H1 (cell line): ENCODE results near the gene PTTG2. TPM values are rescaled to one million over a fixed set of nuclear protein-coding genes. Genes with fewer than 3 reads are reported as not detected.

Source experiments
- CTCF ChIA-PET: fragments of 300-600 bp; sonication (Branson Sonifier 250); formaldehyde crosslinking; loops from one replicate; lab custom pipeline; 2021; ENCODE audit not compliant: partially characterized antibody; lab: Charles Lee
- POLR2A ChIA-PET: fragments of 300-600 bp; sonication (Branson Sonifier 250); formaldehyde crosslinking; loops from one replicate; lab custom pipeline; 2021; ENCODE audit warnings: inconsistent platforms; ENCODE audit not compliant: partially characterized antibody; lab: Charles Lee
- DNase-seq, 2 experiments: peaks; one replicate each; pipeline versions ENCODE4 v3.0.0 to v3.0.0-alpha.2; 2010 to 2022; ENCODE audit warnings: low spot score in 2 of 2, low read depth in 1 of 2, mixed read lengths in 1 of 2
- FAIRE-seq: peaks from 2 replicates; lab custom pipeline; 2011; peaks lifted over from hg19 to GRCh38; lab: Jason Lieb, UNC
- H2AFZ ChIP-seq: 2 replicates; pipeline ENCODE4 v1.8.1; 2012; ENCODE audit warnings: low read length, inconsistent platforms
- H2AK5ac ChIP-seq: 2 replicates; pipeline ENCODE4 v1.6.1; 2013; ENCODE audit warnings: low read depth, low read length
- H2BK120ac ChIP-seq: replicated peaks from 2 replicates; pipeline ENCODE3; 2013; ENCODE audit warnings: low read depth, low read length, inconsistent platforms
- H2BK12ac ChIP-seq: 2 replicates; pipeline ENCODE4 v1.6.1; 2013; ENCODE audit warnings: low read depth, low read length
- H2BK15ac ChIP-seq: 2 replicates; pipeline ENCODE4 v1.6.1; 2013; ENCODE audit warnings: low read length
- H2BK20ac ChIP-seq: 2 replicates; pipeline ENCODE4 v1.6.1; 2013; ENCODE audit warnings: low read length
- H2BK5ac ChIP-seq: 2 replicates; pipeline ENCODE4 v1.6.1; 2013; ENCODE audit warnings: low read depth, low read length
- H3K14ac ChIP-seq: 2 replicates; pipeline ENCODE4 v1.6.1; 2013; ENCODE audit warnings: inconsistent platforms; ENCODE audit not compliant: insufficient read length
- H3K18ac ChIP-seq: 2 replicates; pipeline ENCODE4 v1.6.1; 2013; ENCODE audit warnings: low read length; ENCODE audit errors: extremely low read depth
- H3K23ac ChIP-seq: 2 replicates; pipeline ENCODE4 v1.6.1; 2013; ENCODE audit warnings: inconsistent platforms; ENCODE audit not compliant: insufficient read length
- H3K23me2 ChIP-seq: 2 replicates; pipeline ENCODE4 v1.6.1; 2013; ENCODE audit warnings: low read depth, low read length
- H3K27ac ChIP-seq: 2 replicates; pipeline ENCODE4 v1.6.1; 2011; ENCODE audit warnings: low read depth, low read length, inconsistent platforms
- H3K27me3 ChIP-seq, 4 experiments: replicated peaks in 1 of 4; 1 replicate in 1 of 4; 2 replicates in 3 of 4; pipeline versions ENCODE4 v1.6.1 to v1.8.1; 2011 to 2013; ENCODE audit warnings: low read length in 3 of 4, mild to moderate bottlenecking in 3 of 4, inconsistent platforms in 2 of 4, mixed read lengths in 2 of 4, moderate library complexity in 1 of 4; ENCODE audit not compliant: control insufficient read depth in 3 of 4, insufficient read depth in 3 of 4; ENCODE audit errors: extremely low read depth in 1 of 4
- H3K36me3 ChIP-seq, 4 experiments: 2 replicates each; pipeline versions ENCODE4 v1.6.1 to v1.8.1; 2011 to 2013; ENCODE audit warnings: mild to moderate bottlenecking in 4 of 4, low read length in 3 of 4, moderate library complexity in 2 of 4, control low read depth in 1 of 4, inconsistent platforms in 1 of 4; ENCODE audit not compliant: insufficient read depth in 4 of 4, control insufficient read depth in 2 of 4
- H3K4ac ChIP-seq: replicated peaks from 2 replicates; pipeline ENCODE3; 2013; ENCODE audit warnings: low read length, low read depth, mixed read lengths, inconsistent platforms; ENCODE audit not compliant: insufficient read length
- H3K4me1 ChIP-seq, 4 experiments: replicated peaks in 1 of 4; 1 replicate in 1 of 4; 2 replicates in 3 of 4; pipeline versions ENCODE4 v1.6.1 to v1.8.1; 2011 to 2013; ENCODE audit warnings: low read length in 3 of 4, inconsistent platforms in 2 of 4, mixed read lengths in 1 of 4; ENCODE audit not compliant: insufficient read depth in 4 of 4, control insufficient read depth in 3 of 4
- H3K4me2 ChIP-seq, 2 experiments: 2 replicates each; pipeline versions ENCODE4 v1.6.1 to v1.8.1; 2011 to 2013; ENCODE audit warnings: low read depth in 2 of 2, low read length in 2 of 2, control low read depth in 1 of 2, inconsistent platforms in 1 of 2, mild to moderate bottlenecking in 1 of 2; ENCODE audit not compliant: insufficient read depth in 1 of 2
- H3K4me3 ChIP-seq, 4 experiments: fragments of 200-600, 300-600 bp in 1 of 4; sonication (generic), shearing (Covaris generic), sonication (Bioruptor Twin) in 1 of 4; 2 replicates each; pipeline versions ENCODE4 v1.5.1 to v1.8.1; 2011 to 2016; ENCODE audit warnings: low read length in 4 of 4, low read depth in 3 of 4, control low read depth in 2 of 4, inconsistent platforms in 2 of 4, mild to moderate bottlenecking in 2 of 4, mixed read lengths in 1 of 4, moderate library complexity in 1 of 4; ENCODE audit not compliant: insufficient read depth in 2 of 4; ENCODE audit errors: extremely low read depth in 1 of 4
- H3K56ac ChIP-seq: replicated peaks from 2 replicates; pipeline ENCODE3; 2013; ENCODE audit warnings: low read depth, mild to moderate bottlenecking, mixed read lengths, low read length, inconsistent platforms; ENCODE audit not compliant: insufficient read length
- H3K79me1 ChIP-seq: 2 replicates; pipeline ENCODE4 v1.6.1; 2013; ENCODE audit warnings: low read depth, low read length, control low read depth
- H3K79me2 ChIP-seq, 2 experiments: 2 replicates each; pipeline versions ENCODE4 v1.6.1 to v1.8.1; 2012 to 2013; ENCODE audit warnings: low read length in 2 of 2, mild to moderate bottlenecking in 2 of 2, inconsistent platforms in 1 of 2; ENCODE audit not compliant: insufficient read depth in 2 of 2, control insufficient read depth in 1 of 2
- H3K9ac ChIP-seq, 4 experiments: replicated peaks in 1 of 4; 1 replicate in 1 of 4; 2 replicates in 3 of 4; pipeline versions ENCODE4 v1.6.1 to v1.8.1; 2011 to 2013; ENCODE audit warnings: low read depth in 3 of 4, low read length in 3 of 4, control low read depth in 2 of 4, mild to moderate bottlenecking in 2 of 4, moderate library complexity in 2 of 4, inconsistent platforms in 1 of 4; ENCODE audit errors: extremely low read depth in 1 of 4
- H3K9me3 ChIP-seq, 2 experiments: 2 replicates each; pipeline versions ENCODE4 v1.6.1 to v1.8.1; 2012 to 2013; ENCODE audit warnings: mild to moderate bottlenecking in 2 of 2, moderate library complexity in 2 of 2, control low read depth in 1 of 2, inconsistent platforms in 1 of 2, low read depth in 1 of 2, low read length in 1 of 2, mixed read lengths in 1 of 2; ENCODE audit not compliant: insufficient read depth in 2 of 2
- H4K20me1 ChIP-seq, 2 experiments: replicated peaks in 1 of 2; 2 replicates each; pipeline versions ENCODE3 to v1.8.1; 2011 to 2013; ENCODE audit warnings: inconsistent platforms in 2 of 2, low read length in 2 of 2, mild to moderate bottlenecking in 1 of 2; ENCODE audit not compliant: insufficient read depth in 2 of 2, control insufficient read depth in 1 of 2
- H4K5ac ChIP-seq: 2 replicates; pipeline ENCODE4 v1.6.1; 2013; ENCODE audit warnings: low read length, low read depth, mixed read lengths, inconsistent platforms; ENCODE audit not compliant: insufficient read length
- H4K8ac ChIP-seq: 2 replicates; pipeline ENCODE4 v1.8.0; 2013; ENCODE audit warnings: mild to moderate bottlenecking, moderate library complexity, low read length, inconsistent platforms; ENCODE audit not compliant: insufficient read depth; ENCODE audit errors: extremely low read depth
- H4K91ac ChIP-seq: replicated peaks from 2 replicates; pipeline ENCODE3; 2013; ENCODE audit warnings: low read length, mixed read lengths, inconsistent platforms; ENCODE audit not compliant: insufficient read length
- BRCA1 ChIP-seq: IDR thresholded peaks from 2 replicates; pipeline ENCODE4 v1.6.1; 2012; ENCODE audit warnings: low read depth, low read length, improper control_type of control experiment
- CBX8 ChIP-seq: fragments of 300-800, 300-1000 bp; sonication (generic); IDR thresholded peaks from 2 replicates; pipeline ENCODE4 v1.7.1; 2016; ENCODE audit warnings: low read depth, low read length, borderline replicate concordance
- CREB1 ChIP-seq: IDR thresholded peaks from 2 replicates; pipeline ENCODE4 v1.6.1; 2012; ENCODE audit warnings: inconsistent platforms
- EP300 ChIP-seq, 2 experiments: IDR thresholded peaks; 1 replicate in 1 of 2; 2 replicates in 1 of 2; pipeline ENCODE4 v1.6.1; 2011 to 2012; ENCODE audit warnings: low read depth in 2 of 2, low read length in 2 of 2, mild to moderate bottlenecking in 2 of 2, borderline replicate concordance in 1 of 2, inconsistent platforms in 1 of 2, moderate library complexity in 1 of 2
- HDAC6 ChIP-seq: IDR thresholded peaks from one replicate; pipeline ENCODE4 v1.7.1; 2012; ENCODE audit warnings: low read depth, mild to moderate bottlenecking, inconsistent platforms, low read length, moderate library complexity
- RBBP5 ChIP-seq: IDR thresholded peaks from 2 replicates; pipeline ENCODE4 v1.7.1; 2012; ENCODE audit warnings: low read depth, mild to moderate bottlenecking, inconsistent platforms, low read length, moderate library complexity, borderline replicate concordance
- SIRT6 ChIP-seq: IDR thresholded peaks from one replicate; pipeline ENCODE4 v1.7.1; 2012; ENCODE audit warnings: low read length, inconsistent platforms
- SP1 ChIP-seq: IDR thresholded peaks from 2 replicates; pipeline ENCODE4 v1.6.1; 2011; ENCODE audit warnings: low read depth, low read length
- SP2 ChIP-seq: IDR thresholded peaks from 2 replicates; pipeline ENCODE4 v1.6.1; 2012; ENCODE audit warnings: mild to moderate bottlenecking, low read length, inconsistent platforms
- SP4 ChIP-seq: IDR thresholded peaks from 2 replicates; pipeline ENCODE4 v1.6.1; 2012; ENCODE audit warnings: low read length, inconsistent platforms
- SRF ChIP-seq: IDR thresholded peaks from 2 replicates; pipeline ENCODE4 v1.6.1; 2011; ENCODE audit warnings: mild to moderate bottlenecking, low read depth, low read length, moderate library complexity
- TAF1 ChIP-seq: IDR thresholded peaks from 2 replicates; pipeline ENCODE4 v1.6.1; 2011; ENCODE audit warnings: mild to moderate bottlenecking, low read depth, low read length
- WGBS, 2 experiments: shearing (Covaris generic) in 1 of 2; methylation state at CpG; one replicate each; pipeline versions ENCODE4 v1.1.6 to v1.1.7; 2013 to 2015; ENCODE audit warnings: low lambda C conversion rate in 2 of 2, mixed read lengths in 2 of 2, inconsistent platforms in 1 of 2, low coverage in 1 of 2, missing lambda C conversion rate in 1 of 2; ENCODE audit not compliant: insufficient replicate concordance in 2 of 2, insufficient coverage in 1 of 2, insufficient read length in 1 of 2; ENCODE audit errors: extremely low coverage in 1 of 2, missing lambda C conversion rate in 1 of 2; 5-methylcytosine and 5-hydroxymethylcytosine counted together
- polyA plus RNA-seq, 7 experiments: library from polyadenylated mRNA; depleted of rRNA in 3 of 7; stranded (reverse) in 5 of 7; unstranded in 2 of 7; fragments of >200 nt in 5 of 7; fragments of 200-250 nt in 2 of 7; gene quantifications; 1 replicate in 5 of 7; 2 replicates in 1 of 7; 4 replicates in 1 of 7; pipeline versions ENCODE4 v1.2.1 to v1.2.3, GENCODE V29; 2011 to 2013; ENCODE audit warnings: missing spikeins in 2 of 7, mixed read lengths in 2 of 7
- total RNA-seq: library from RNA; stranded (reverse); fragmentation: NEBNext Ultra II Directional; extraction: Animal tissue kit (Norgen Biotek cat#: 25700); gene quantifications from 2 replicates; pipeline ENCODE4 v1.2.1, GENCODE V29; 2021
- TF ChIP-seq, protein P1 (sequence below): IDR thresholded peaks from 2 replicates; pipeline ENCODE4 v1.6.1; 2011; ENCODE audit warnings: low read length, improper control_type of control experiment
- TF ChIP-seq, protein P2 (sequence below): IDR thresholded peaks from 2 replicates; pipeline ENCODE4 v1.6.1; 2012; ENCODE audit warnings: inconsistent platforms

The PTTG2 gene
- total and polyA plus RNA-seq, 2 of the 8 experiments (the other 6 are each of a cell fraction or from before 2014, with no cell fraction given) = not detected

DNA sequence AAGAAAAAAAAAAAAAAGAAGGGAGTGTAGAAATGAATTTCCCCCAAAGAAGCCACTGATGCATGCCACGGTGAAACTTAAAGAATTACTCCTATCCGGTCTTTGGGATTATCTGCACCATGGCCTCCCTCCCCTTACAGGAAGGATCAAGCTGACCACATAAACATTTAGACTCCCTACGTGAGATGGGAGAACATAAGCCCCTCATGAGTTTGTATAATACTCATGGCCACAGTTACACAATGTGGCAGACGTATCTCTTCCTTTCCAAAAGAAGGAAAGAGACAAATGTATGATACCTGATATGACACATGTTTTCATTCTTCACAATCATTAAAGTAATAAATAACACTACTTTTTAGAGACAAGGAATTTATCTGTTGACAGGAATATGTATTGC, 3.3 kb upstream of the PTTG2 start:
- Histone ChIP-seq H2BK12ac (no peak overlapping the region), H3K23ac (no peak overlapping the region), H3K56ac (no peak overlapping the region), H2BK120ac (no peak overlapping the region), H3K14ac (no peak overlapping the region), H3K9ac (no peak overlapping the region), H3K36me3 (no peaks in the 10 kb centered on the region), H3K27ac (no peak overlapping the region), H3K79me2 (no peaks in the 10 kb centered on the region), H3K79me1 (no peaks in the 10 kb centered on the region), H4K5ac (no peak overlapping the region), H3K23me2 (no peaks in the 10 kb centered on the region), H3K4me2 (no peak overlapping the region), H4K20me1 (no peaks in the 10 kb centered on the region), H2BK5ac (no peak overlapping the region), H3K18ac (no peak overlapping the region), H3K4me1 (no peaks in the 10 kb centered on the region), H2AK5ac (no peak overlapping the region), H3K4ac (no peak overlapping the region), H3K27me3 (no peaks in the 10 kb centered on the region), H4K8ac (no peak overlapping the region), H2BK20ac (no peak overlapping the region), H2BK15ac (no peak overlapping the region), H2AFZ (no peak overlapping the region), H3K9me3 (no peaks in the 10 kb centered on the region), H3K4me3 (no peak overlapping the region), H4K91ac (no peak overlapping the region)
- 66% methylated on average over 4 of the region's 4 CpGs; no CpG with 5 or more reads in 1 of the 2 experiments for WGBS, 2 experiments
- FAIRE-seq (no peak), DNase-seq (no peak)
- ChIA-PET CTCF (no interaction called here), POLR2A (no interaction called here)
- no peak for TF ChIP-seq CREB1
- no peak for TF ChIP-seq SIRT6
- no peak for TF ChIP-seq TAF1
- no peak for TF ChIP-seq BRCA1
- no peak for TF ChIP-seq SP2
- no peak for TF ChIP-seq SP4
- TF ChIP-seq SRF = no peak
- TF ChIP-seq SP1 = no peak
- TF ChIP-seq, protein P1, sequence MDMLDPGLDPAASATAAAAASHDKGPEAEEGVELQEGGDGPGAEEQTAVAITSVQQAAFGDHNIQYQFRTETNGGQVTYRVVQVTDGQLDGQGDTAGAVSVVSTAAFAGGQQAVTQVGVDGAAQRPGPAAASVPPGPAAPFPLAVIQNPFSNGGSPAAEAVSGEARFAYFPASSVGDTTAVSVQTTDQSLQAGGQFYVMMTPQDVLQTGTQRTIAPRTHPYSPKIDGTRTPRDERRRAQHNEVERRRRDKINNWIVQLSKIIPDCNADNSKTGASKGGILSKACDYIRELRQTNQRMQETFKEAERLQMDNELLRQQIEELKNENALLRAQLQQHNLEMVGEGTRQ = no peak
- no peak for TF ChIP-seq HDAC6
- TF ChIP-seq EP300 (IDR thresholded peaks at IDR 0.05; ENCODE audit: borderline replicate concordance in 1 of 2, low read depth in 2 of 2, low read length in 2 of 2) = no peak
- TF ChIP-seq CBX8 = no peak
- no peak for TF ChIP-seq RBBP5
- TF ChIP-seq, protein P2, sequence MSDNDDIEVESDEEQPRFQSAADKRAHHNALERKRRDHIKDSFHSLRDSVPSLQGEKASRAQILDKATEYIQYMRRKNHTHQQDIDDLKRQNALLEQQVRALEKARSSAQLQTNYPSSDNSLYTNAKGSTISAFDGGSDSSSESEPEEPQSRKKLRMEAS = no peak
